Measurements from ENCODE around the gene COL16A1. TPM values are rescaled to one million over a fixed set of nuclear protein-coding genes. Genes with fewer than 3 reads are reported as not detected.
A peak's percentile ranks its signal among the peaks of the same experiment; 100 is the strongest.

COL16A1 gene
- total RNA-seq, 2 donors from 2014 or later: 0.49 to 0.82 TPM

DNA sequence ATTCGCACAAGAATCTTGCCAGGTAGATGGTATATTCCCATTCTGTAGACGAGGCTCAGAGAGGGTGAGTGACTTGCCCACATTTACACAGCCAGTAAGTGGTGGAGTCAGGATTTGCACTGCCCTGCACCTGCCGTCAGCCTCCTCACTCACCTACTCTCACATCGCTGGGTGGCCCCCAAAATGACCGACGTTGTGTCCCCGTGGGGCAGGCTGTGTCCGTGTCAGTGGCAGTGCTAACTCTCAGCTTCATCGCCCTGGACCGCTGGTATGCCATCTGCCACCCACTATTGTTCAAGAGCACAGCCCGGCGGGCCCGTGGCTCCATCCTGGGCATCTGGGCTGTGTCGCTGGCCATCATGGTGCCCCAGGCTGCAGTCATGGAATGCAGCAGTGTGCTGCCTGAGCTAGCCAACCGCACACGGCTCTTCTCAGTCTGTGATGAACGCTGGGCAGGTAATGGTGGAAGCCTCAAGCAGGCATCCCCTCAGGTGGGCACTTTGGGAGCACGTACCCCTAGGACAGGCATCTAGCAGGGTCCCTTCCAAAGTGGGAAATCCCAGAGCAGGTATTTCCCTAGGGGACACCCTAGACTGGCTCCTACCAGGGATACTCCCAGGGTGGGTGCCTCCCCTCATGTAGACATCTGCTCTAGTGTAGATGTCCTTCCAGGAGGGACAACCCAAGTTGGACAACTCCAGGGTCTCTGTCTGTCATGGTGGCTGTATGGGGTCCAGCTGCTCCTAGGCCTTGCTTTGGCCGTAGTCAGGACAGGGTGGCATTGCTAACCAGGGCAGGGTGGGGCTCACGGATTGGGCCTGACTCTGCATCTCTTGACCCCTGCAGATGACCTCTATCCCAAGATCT lies 83.0 kb downstream of the COL16A1 start:
- DNase-seq (no peak), ATAC-seq (replicated peaks in 1 of 2) (no peak)
- Mint-ChIP-seq H3K36me3 (ENCODE audit: insufficient read depth in 2 of 2) (no peaks in the 10 kb centered on the region), H3K4me3 (no peak overlapping the region), H3K27ac (no peak overlapping the region), H3K4me1 (ENCODE audit: low read depth) (peaks cover 11% of the 10 kb centered on the region), H3K9me3 (no peaks in the 10 kb centered on the region), H3K27me3 (ENCODE audit: low read depth) (peaks cover 35% of the 10 kb centered on the region)

DNA sequence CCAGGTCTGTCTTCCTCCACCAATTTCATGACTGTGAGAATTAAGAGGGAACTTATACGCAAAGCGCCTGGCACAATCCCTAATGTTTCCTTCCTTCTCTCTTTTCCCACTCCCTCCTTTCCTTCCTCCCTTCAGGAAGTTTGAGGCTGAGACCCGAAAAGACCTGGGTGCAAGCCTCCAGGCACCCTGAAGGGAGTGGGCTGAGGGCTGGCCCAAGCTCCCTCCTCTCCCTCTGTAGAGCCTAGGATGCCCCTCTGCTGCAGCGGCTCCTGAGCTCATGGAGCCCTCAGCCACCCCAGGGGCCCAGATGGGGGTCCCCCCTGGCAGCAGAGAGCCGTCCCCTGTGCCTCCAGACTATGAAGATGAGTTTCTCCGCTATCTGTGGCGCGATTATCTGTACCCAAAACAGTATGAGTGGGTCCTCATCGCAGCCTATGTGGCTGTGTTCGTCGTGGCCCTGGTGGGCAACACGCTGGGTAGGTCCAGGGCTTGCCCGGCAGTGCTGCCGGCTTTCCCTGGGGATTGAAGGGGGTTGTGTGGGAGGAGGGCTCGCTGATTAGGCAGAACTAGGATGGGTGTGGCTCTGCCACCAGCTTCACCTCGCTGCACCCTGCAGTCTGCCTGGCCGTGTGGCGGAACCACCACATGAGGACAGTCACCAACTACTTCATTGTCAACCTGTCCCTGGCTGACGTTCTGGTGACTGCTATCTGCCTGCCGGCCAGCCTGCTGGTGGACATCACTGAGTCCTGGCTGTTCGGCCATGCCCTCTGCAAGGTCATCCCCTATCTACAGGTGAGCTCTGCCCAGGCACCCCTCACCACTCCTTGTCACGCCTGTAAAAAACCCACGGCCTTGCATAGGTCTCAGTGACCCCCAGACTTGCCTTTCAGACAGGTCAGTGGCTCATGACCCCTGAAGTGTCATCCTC lies 84.6 kb downstream of the COL16A1 start:
- Mint-ChIP-seq H3K36me3 (ENCODE audit: insufficient read depth in 2 of 2) (no peaks in the 10 kb centered on the region), H3K27ac (no peak overlapping the region), H3K27me3 (ENCODE audit: low read depth) (peaks cover 40% of the 10 kb centered on the region), H3K4me3 (no peak overlapping the region), H3K4me1 (ENCODE audit: low read depth) (peaks cover 9% of the 10 kb centered on the region), H3K9me3 (no peaks in the 10 kb centered on the region)
- DNase-seq: no peak
- no peak for ATAC-seq (replicated peaks in 1 of 2)

DNA sequence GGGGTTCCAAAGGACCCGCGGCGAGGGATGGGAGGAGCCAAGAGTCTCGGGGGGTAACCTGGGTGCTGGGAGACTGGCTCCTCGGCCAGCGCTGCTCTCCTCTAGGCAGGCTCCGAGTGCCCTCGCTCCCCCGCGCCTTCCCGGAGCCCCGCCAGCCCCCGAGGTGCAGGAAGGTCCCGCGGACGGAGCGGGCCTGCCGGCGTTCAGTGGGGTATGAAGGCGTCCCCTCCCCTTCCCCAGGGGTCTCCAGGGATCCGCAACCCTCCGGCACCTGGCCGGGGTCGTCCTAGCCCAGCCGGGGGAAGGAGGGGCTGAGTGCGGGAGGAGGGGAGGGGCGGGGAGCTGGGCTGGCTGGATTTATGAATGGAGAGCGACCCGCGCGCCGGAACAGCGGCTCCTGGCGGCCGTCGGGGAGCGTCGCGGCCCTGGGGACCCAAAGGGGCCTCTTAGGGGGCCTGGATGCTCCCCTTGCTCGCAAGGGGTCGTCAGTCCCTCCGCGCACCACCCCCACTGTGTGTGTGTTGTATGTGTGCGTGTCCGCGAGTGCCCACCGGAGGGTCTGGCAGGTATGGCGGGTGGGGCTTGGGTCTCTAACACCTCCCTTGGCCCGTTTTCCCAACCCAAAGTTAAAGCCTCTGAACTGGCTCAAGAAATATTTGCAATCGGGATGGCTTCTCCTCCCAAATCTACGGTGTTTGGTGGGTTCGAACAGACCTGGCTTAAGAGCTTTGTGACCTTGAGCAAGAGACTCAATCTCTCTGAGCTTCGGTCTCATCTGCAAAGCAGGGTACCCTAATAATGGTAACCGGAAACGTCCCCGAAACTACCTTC lies 85.7 kb downstream of the COL16A1 start:
- Mint-ChIP-seq H3K9me3 (no peaks in the 10 kb centered on the region), H3K27ac (no peak overlapping the region), H3K36me3 (ENCODE audit: insufficient read depth in 2 of 2) (no peaks in the 10 kb centered on the region), H3K4me3 (peak overlapping the region in 1 of 2 donors; percentile 48), H3K4me1 (ENCODE audit: low read depth) (peaks cover 3% of the 10 kb centered on the region), H3K27me3 (ENCODE audit: low read depth) (peaks cover 40% of the 10 kb centered on the region)
- peak; percentile 72 to 74 for ATAC-seq (replicated peaks in 1 of 2)
- peak; percentile 50 to 55 for DNase-seq

DNA sequence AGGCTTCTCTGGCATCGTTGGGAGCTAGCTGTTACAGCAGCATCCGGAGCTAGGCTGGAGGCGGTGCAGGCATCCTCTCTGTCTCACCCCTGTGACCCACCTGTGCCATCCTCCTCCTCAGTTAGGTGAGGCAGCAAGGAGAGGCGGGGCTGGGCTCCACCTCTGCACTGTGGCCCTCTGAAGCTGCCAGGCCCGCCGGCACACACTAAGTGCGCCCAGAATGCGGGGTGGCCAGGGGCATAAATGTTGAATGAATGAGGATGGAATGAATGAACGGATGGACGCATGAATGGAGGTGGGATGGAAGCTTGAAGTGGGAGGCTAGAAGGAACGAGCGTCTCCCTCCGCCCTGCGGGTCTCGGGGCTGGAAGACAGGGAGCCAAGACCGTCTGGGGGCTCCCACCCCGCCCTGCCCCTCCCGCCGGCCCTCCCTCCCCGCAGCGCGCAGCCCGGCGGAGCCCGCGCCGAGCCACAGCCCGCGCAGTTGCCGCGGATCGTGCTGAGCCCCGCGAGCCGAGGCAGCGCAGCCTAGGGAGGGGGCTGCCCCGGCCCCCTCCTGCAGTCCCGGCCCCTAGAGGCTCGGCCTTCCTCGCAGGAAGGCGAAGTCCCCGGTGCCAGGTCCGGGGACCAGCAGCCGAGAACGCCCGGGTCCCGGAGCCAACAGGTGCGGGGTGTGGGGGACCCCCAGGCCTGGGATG lies 86.5 kb downstream of the COL16A1 start, which contains the start of gene HCRTR1:
Gene HCRTR1, plus strand, starts transcription at position 472 of the 698 bp plus-strand sequence. CDS start 1,504 bp downstream, outside the sequence.
- ATAC-seq (replicated peaks in 1 of 2) (peak; percentile 5 to 12), DNase-seq (no peak)
- H3K27me3 Mint-ChIP-seq (ENCODE audit: low read depth): peaks cover 40% of the 10 kb centered on the region
- no peaks in the 10 kb centered on the region for H3K9me3 Mint-ChIP-seq
- peaks cover 3% of the 10 kb centered on the region for H3K4me1 Mint-ChIP-seq (ENCODE audit: low read depth)
- peak within 1 kb of the TSS; percentile 48 to 70 for H3K4me3 Mint-ChIP-seq
- H3K27ac Mint-ChIP-seq: no peak within 1 kb of the TSS
- no peaks in the 10 kb centered on the region for H3K36me3 Mint-ChIP-seq (ENCODE audit: insufficient read depth in 2 of 2)

DNA sequence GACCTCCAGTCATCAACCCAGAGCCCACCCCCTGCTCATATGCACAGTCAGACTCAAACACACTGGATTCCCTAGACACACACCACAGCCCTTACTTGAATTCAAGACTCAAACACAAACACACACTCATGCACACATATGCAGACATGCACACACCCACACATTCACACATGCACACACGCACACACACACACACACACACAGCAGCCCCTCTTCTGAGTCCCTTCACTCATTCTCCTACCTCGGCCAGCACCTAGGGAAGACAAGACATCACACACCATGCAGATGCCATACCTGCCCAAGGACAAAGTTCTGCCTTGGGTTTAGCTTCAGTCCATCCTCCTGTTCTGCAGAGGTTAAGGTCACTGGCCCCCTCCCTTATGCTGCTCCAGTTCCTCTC lies 87.9 kb downstream of the COL16A1 start:
- no peak overlapping the region for H3K4me3 Mint-ChIP-seq
- no peaks in the 10 kb centered on the region for H3K36me3 Mint-ChIP-seq (ENCODE audit: insufficient read depth in 2 of 2)
- H3K4me1 Mint-ChIP-seq (ENCODE audit: low read depth): peaks cover 3% of the 10 kb centered on the region
- DNase-seq: no peak
- no peaks in the 10 kb centered on the region for H3K9me3 Mint-ChIP-seq
- no peak for ATAC-seq (replicated peaks in 1 of 2)
- peaks cover 40% of the 10 kb centered on the region for H3K27me3 Mint-ChIP-seq (ENCODE audit: low read depth)
- no peak overlapping the region for H3K27ac Mint-ChIP-seq

DNA sequence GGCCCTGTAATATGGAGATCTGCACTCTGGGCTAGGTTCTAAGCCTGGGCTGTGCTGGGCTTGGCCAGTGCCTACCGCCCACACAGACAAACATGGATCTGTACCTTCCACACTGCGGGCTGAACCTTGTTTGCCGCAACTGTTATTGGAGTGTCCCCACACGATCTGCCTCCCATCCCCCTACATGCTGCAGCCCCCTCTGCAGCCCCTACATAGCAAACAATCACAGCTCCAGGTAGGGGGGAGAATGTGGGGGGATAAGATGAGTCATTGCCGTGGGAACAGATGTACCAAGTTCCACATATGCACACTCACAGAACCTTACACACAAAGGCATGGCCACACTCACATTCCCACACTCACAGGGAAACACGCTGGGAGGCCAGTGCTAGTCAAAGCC lies 88.4 kb downstream of the COL16A1 start:
- Mint-ChIP-seq H3K36me3 (ENCODE audit: insufficient read depth in 2 of 2) (no peaks in the 10 kb centered on the region), H3K27ac (no peak overlapping the region), H3K4me3 (no peak overlapping the region), H3K9me3 (no peaks in the 10 kb centered on the region), H3K4me1 (ENCODE audit: low read depth) (peaks cover 3% of the 10 kb centered on the region), H3K27me3 (ENCODE audit: low read depth) (peaks cover 45% of the 10 kb centered on the region)
- DNase-seq: no peak
- no peak for ATAC-seq (replicated peaks in 1 of 2)

DNA sequence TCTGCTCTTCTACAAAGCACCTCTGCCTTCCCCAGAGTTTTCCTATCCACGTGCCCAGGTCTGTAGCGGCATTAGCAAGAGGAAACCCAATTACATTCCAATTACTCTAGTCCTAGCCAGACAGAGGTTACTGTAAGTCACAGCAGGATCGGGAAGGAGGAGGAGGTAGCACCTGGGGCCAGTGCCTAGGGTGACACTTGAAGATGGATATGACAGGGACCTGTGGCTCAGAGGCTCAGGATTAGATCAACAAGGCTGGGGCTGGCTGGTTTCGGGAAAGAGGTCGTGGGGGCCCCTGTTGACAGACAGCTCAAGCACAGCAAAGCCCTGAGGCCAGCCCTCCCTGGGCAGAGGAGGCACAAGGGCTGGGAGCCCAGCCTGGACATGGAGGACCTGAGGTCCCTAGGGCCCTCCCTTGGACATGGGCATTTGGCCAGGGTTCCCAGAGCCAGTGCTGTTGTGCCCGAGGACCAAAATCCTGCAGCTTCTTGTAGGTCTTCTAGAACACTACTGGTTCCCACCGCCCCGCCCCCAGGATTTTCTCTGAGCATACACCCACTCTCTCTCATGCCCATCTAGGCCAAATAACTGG lies 89.3 kb downstream of the COL16A1 start:
- Mint-ChIP-seq H3K27ac (no peak overlapping the region), H3K4me3 (no peak overlapping the region), H3K27me3 (ENCODE audit: low read depth) (peaks cover 42% of the 10 kb centered on the region), H3K36me3 (ENCODE audit: insufficient read depth in 2 of 2) (no peaks in the 10 kb centered on the region), H3K9me3 (no peaks in the 10 kb centered on the region), H3K4me1 (ENCODE audit: low read depth) (peaks cover 3% of the 10 kb centered on the region)
- no peak for ATAC-seq (replicated peaks in 1 of 2)
- DNase-seq: no peak

DNA sequence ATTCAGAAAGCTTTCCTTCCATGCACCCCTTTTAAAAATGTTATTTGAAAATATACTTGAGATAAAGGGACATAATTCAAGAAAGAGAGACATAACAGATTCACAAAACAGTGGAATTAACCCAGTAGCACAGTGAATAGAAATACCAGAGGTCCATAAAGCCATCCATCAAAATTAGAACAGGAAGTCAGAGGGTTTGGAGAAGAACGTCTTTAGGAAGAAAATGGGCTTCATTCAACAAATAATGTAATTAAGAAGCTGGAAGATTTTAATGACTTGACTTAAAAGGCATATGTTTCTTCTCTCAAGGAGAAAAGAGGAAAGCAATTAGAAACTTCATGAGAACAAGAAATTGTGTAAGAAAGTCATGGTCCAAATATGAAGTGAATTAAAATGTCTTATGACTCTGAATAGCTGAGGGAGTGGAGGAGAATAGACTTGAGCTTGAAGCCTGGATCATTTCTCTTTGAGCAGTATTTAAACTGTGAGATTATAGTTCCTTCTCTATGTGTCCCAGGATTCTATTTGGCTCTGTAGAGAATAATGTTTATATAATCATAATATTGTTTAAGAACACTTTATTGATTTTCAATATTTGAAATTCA lies 94.2 kb downstream of the COL16A1 start:
- Mint-ChIP-seq H3K4me3 (no peak overlapping the region), H3K4me1 (ENCODE audit: low read depth) (peaks cover 12% of the 10 kb centered on the region), H3K27me3 (ENCODE audit: low read depth) (peaks cover 13% of the 10 kb centered on the region), H3K27ac (no peak overlapping the region), H3K9me3 (peaks cover 0 to 2% of the 10 kb centered on the region in 2 donors), H3K36me3 (ENCODE audit: insufficient read depth in 2 of 2) (peaks cover 0 to 2% of the 10 kb centered on the region in 2 donors)
- DNase-seq (no peak), ATAC-seq (replicated peaks in 1 of 2) (no peak)

DNA sequence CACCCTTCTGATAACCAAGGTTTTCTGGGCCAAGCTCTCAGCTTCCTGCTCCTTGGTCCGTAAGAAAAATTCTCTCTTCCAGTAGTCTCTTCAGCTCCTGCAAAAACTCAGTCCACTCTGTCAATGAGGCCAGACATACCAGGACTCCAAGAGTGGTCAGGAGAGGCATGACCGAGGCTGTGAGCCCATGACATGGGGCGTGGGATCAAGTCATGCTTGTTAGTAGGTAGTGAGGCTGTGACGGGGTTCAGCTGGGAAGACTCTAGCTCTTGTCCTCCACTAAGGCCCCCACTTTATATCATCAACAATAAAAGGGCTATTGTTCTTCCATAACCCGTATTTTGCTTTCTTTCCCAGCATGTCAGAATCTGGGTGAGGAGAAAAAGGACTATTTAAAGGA lies 96.5 kb downstream of the COL16A1 start:
- H3K27me3 Mint-ChIP-seq (ENCODE audit: low read depth): peaks cover 13% of the 10 kb centered on the region
- DNase-seq: no peak
- peaks cover 12% of the 10 kb centered on the region for H3K4me1 Mint-ChIP-seq (ENCODE audit: low read depth)
- H3K36me3 Mint-ChIP-seq (ENCODE audit: insufficient read depth in 2 of 2): peaks cover 0 to 2% of the 10 kb centered on the region in 2 donors
- no peak for ATAC-seq (replicated peaks in 1 of 2)
- no peak overlapping the region for H3K4me3 Mint-ChIP-seq
- H3K27ac Mint-ChIP-seq: no peak overlapping the region
- peaks cover 0 to 2% of the 10 kb centered on the region in 2 donors for H3K9me3 Mint-ChIP-seq

DNA sequence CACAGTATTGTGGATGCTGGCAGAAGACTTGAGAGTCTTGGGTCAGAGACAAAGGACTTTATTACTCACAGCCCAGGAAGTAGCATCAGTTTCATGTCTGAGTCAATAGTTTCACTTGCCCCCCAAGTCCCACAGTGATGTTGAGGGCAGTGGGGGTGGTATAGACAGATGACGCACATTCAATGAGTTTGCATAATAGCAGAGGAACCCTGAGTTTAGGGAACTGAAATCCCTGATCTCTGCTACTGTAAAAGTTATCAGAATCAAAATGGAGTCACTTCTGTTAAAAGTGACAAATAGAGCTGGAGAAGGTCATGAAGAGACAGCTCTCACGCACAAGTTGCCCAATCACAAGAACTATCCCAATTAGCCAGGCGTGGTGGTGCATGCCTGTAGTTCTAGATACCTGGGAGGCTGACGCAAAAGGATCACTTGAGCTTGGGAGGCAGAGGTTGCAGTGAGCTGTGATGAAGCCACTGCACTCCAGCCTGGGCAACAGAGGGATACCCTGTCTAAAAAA lies 97.8 kb downstream of the COL16A1 start:
- ATAC-seq (replicated peaks in 1 of 2) (peak; percentile 100), DNase-seq (peak; percentile 63)
- peak overlapping the region; percentile 30 for H3K27ac Mint-ChIP-seq
- H3K36me3 Mint-ChIP-seq (ENCODE audit: insufficient read depth in 2 of 2): peaks cover 0 to 2% of the 10 kb centered on the region in 2 donors
- peak overlapping the region in 1 of 2 donors; percentile 23 for H3K4me3 Mint-ChIP-seq
- H3K4me1 Mint-ChIP-seq (ENCODE audit: low read depth): peaks cover 12% of the 10 kb centered on the region
- H3K9me3 Mint-ChIP-seq: peaks cover 0 to 2% of the 10 kb centered on the region in 2 donors
- peaks cover 13% of the 10 kb centered on the region for H3K27me3 Mint-ChIP-seq (ENCODE audit: low read depth)

Measured in activated T-cell treated with anti-CD3 and anti-CD28 coated beads, Interleukin-2, amount 50 U/mL, for 72 hours (primary cell).